KOPT-K1 (cell line): ENCODE data around the gene DMRTB1.

Source experiments
- H3K27ac ChIP-seq: fragments of 200-600 bp; sonication (generic); 2 replicates; pipeline ENCODE4 v1.5.1; 2016; ENCODE audit warnings: antibody characterized with exemption, mild to moderate bottlenecking, low read depth, low read length; ENCODE audit not compliant: poor library complexity, severe bottlenecking
- H3K36me3 ChIP-seq: fragments of 200-600 bp; sonication (generic); 2 replicates; pipeline ENCODE4 v1.5.1; 2017; ENCODE audit warnings: antibody characterized with exemption, mild to moderate bottlenecking, low read length, moderate library complexity; ENCODE audit not compliant: insufficient read depth
- H3K9me3 ChIP-seq: fragments of 200-600 bp; sonication (generic); 2 replicates; pipeline ENCODE4 v1.5.1; 2017; ENCODE audit warnings: antibody characterized with exemption, low read length, mild to moderate bottlenecking; ENCODE audit not compliant: insufficient read depth, poor library complexity, severe bottlenecking

Gene DMRTB1

DNA sequence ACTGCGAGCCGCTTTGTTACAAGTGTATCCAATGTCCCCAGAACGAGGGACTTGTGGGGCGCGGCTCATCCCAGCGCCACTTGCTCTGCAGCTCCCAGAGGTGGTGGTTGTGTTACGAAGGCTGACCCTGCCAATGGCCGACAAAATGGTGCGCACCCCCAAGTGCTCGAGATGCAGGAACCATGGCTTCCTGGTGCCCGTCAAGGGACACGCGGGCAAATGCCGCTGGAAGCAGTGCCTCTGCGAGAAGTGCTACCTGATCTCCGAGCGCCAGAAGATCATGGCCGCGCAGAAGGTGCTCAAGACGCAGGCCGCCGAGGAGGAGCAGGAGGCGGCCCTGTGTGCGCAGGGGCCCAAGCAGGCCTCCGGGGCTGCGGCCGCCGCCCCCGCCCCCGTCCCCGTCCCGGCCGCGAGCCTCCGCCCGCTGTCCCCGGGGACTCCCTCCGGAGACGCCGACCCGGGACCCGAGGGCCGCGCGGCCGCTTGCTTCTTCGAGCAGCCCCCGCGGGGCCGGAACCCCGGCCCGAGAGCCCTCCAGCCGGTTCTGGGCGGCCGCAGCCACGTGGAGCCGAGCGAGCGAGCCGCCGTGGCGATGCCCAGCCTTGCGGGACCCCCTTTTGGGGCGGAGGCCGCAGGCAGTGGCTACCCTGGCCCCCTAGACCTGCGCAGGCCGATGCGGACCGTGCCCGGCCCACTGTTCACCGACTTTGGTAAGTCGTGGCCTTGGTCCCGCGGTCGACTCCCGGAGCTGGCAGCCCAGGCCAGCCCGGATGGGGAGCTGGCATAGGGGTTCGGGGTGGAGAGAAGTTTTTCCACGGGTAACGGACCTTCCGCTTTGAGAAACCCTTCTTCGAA is at the start of gene DMRTB1:
TSS of gene DMRTB1 (plus strand) at position 79 of the 855 bp plus-strand sequence. CDS start at position 134, 55 bp downstream.
- no peaks in the 10 kb centered on the region for H3K9me3 ChIP-seq
- H3K36me3 ChIP-seq, result no peaks in the 10 kb centered on the region
- no peak within 1 kb of the TSS for H3K27ac ChIP-seq

DNA sequence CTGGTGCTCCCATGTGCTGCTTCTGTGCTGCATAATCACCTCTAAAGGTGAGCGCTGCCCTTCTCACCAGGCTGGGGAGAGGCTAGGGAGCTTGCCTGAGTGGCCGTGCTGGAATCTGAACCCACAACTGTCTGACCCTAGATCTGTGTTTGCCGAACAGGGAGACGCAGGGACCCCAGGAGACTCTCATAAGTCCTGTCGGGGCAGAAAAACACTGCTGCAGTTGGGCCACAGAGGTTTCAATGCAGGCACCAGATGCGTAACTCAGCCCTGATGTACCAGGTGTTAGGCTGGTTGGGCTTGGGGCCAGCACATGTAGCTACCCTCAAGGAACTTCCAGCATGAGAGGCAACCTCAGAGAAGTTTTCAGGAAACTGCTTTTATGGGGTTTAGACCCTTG is 49.5 kb upstream of the DMRTB1 start:
- no peaks in the 10 kb centered on the region for H3K9me3 ChIP-seq
- no peaks in the 10 kb centered on the region for H3K36me3 ChIP-seq
- H3K27ac ChIP-seq, result no peak overlapping the region

DNA sequence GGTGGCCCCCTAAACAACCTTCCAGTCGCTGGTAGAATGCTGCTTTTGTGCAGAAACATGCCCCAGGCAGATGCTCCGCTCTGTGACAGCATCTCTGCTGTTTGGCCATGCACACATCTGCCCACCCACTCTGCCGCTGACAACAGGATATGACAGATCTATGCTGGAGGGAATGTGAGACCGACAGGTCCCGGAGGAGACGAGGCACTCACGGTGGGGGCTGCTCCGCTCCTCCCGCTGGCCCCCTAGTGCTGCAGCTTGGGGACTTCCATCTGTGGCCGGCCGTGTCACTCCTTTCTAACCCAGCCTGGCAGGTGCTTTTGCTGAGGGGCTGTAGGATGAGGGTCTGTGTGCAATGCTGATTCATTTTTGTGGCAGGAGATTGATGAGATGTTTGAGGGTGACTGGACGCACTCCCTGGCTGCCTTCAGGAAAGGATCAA is 49.1 kb upstream of the DMRTB1 start:
- H3K9me3 ChIP-seq, result no peaks in the 10 kb centered on the region
- H3K27ac ChIP-seq, result no peak overlapping the region
- no peaks in the 10 kb centered on the region for H3K36me3 ChIP-seq

DNA sequence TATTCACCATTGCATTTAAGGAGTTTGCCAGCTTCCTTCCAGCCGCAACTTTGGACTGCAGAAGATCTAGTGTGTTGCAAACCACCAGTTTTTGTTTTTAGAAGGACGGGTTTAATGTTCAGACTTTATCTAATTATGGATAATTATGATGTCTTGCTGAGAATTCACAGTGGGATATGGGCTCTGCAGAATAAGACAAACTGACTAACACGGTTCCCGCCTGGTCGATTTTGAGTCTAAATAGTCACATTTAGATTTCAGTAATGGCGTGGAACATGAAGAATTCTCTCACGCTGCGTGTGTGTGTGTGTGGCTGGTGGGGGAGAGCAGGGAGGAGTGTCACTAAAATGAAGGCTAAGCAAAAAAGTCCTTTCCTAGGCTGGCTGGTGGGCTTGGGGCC is 48.5 kb upstream of the DMRTB1 start:
- Histone ChIP-seq H3K27ac (no peak overlapping the region), H3K36me3 (no peaks in the 10 kb centered on the region), H3K9me3 (no peaks in the 10 kb centered on the region)

DNA sequence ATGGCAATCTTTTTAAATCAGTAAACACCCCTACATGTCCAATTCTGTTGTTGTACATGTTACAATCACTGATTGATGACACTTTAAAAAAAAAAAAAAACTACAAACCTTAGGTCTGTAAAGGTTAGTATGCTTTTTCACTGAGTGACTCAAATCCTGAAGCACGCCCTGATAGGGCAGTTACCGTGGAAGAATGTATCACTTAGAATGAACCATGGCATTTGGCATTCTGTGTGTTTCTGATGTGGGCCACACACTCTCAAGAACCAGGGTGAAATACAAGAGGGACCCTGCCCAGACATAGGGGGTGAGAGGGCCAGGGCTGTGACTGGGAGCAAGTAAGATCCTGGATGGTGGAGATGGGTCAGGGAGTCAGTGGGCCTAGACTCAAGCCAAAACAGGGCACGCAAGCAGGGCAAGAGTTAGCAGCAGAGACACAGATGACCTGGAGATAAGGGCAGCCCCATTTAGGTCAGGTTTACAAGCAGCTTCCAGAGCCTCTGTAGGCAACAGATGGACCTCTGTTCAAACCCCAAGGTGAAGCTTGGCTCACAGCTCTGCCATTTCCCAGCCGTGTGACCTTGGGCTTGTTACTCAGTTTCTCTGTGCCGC is 47.6 kb upstream of the DMRTB1 start:
- Histone ChIP-seq H3K9me3 (no peaks in the 10 kb centered on the region), H3K36me3 (no peaks in the 10 kb centered on the region), H3K27ac (no peak overlapping the region)

DNA sequence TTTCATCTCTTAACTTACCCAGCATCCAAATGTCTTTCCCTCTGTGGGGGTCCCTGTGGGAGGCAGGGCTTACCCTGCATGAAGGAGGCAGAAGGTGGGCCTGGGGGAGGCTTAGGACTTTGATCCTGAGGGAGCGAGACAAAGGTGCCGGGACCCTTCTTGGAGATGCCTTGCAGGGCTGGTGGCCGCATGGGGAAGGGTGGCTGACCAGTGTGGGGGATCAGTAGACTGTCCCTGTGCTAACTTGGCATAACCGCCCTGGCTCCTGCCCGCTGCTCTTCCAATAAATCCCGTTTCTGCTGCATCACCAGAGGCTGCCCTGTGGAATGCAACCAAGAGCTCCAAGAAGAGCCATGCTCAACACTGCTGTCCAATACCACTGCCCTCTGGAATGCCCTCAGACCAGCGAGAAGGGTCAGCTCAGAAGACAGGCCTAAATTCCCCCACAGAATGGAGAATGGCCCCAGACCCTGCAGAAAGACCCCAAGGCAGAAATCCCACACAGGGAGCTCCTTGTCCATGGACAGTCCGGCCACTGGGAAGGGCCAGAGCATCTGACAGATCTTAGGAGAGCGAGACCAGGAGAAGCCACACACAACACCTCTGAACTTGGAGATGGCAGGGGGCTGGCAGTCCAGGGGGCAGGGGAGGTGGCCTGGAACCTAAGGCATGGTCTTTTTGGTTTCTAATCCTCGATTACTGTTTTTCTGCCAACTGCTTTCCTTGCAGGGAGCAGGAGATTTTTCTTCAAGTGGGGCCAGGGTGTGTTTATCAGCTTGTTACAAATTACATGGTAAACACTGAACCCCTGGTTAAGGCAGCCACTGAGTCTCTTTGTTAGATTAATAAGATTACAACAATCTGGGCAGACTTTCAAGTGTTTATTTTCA is 46.7 kb upstream of the DMRTB1 start:
- H3K36me3 ChIP-seq, result no peaks in the 10 kb centered on the region
- no peak overlapping the region for H3K27ac ChIP-seq
- H3K9me3 ChIP-seq, result no peaks in the 10 kb centered on the region

DNA sequence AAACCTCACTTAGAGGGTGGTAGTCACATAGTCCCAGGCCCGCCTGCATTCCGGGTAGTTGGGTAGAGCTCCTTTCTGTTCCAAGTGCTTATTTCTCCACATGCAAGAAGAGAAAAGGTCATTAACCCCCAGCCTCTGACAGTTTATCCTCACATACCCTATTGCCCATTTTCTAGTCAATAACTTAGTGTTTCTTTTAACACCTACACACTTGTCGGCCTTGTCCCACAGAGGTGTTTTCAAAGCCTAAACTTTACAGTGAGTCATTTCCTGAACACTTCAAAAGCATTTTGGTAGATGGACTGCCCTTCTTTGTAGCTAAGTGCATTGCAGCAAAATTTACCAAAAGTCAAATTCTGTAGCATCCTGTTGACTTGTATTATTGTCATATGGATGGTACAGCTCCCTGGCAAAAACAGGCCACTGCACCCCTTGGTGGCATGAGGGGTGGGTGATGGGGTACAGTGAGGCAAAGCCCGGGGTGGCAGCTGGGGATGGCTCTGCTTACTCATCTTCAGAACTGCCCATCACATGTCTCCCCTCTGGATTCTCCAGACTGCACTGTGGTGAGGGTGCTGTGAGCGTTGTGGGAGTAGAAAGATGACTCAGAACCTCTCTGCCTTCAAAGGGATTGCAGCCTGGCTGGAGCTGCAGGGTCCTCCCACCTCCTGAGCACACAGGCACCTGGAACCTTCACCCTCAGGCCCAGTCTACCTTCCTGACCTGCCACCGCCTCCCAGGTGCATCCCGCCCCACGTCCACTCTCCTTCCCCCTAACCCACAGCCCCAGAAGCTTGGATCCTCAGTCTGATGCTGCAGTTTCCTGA is 45.8 kb upstream of the DMRTB1 start:
- H3K27ac ChIP-seq, result no peak overlapping the region

DNA sequence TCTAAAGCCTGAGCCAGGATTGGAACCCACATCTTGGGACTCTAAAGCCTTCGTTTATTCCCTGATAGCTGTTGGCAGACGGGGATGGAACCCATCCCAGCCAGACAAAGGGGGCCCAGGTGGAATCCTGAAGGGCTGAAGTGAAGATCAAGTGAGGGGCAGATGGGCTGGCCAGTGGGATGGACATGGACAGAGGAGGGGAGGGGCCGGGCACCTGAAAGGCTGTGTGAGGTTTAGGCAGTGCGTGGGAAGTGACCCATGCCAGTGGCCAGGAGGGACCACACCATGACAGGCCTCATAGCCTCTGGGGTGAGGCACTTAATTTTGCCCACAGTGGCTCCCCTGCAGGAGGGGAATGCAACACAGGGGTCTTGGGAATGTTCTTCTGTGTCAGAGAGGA is 44.6 kb upstream of the DMRTB1 start:
- Histone ChIP-seq H3K27ac (no peak overlapping the region), H3K9me3 (no peaks in the 10 kb centered on the region), H3K36me3 (no peaks in the 10 kb centered on the region)

More for the DNA sequence above, 45.8 kb upstream of the DMRTB1 start:
- Histone ChIP-seq H3K9me3 (no peaks in the 10 kb centered on the region), H3K36me3 (no peaks in the 10 kb centered on the region)

DNA sequence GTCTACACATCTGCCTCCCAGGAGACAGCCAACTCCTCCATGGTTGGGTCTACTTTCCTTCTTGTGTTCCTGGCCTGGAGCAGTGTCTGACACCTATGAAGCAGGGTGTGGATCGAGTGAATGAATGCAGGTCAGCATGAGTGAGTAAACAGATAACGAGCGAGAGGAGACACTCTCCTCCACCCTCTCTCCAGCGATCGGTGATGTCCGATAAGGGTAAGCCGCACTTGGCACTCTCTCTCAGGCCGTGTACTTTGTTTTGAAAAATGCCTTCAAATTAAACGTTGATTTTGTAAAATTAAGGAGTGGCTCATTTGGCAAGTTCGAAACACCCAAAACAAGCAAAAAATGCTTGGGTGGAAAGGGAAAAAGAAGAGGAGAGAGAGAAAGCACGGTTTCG is 43.8 kb upstream of the DMRTB1 start:
- Histone ChIP-seq H3K9me3 (no peaks in the 10 kb centered on the region), H3K27ac (no peak overlapping the region), H3K36me3 (no peaks in the 10 kb centered on the region)

DNA sequence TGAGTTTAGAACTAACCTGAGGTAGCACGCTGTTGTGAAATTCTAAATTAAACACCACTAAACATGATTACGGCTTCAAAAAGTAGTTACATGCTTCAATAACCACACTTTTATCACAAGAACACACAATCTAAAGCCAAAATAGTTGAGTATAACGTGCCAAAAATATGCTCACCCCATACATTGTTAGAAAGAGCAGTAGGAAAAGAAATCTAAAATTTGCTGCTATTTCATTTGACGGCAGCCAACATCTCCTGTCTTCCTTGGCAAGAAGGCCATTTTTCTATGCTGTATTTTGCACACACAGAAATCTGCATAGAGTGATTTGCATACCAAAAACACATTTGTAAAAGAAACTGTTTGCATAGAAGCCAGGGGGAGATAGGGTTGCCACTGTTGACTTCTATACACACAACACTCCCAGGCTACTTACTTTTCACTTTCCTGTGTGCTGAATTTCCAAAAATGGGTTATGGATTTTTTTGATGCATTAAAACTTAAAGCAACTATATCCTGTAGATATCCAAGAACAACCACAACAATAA is 42.9 kb upstream of the DMRTB1 start:
- no peak overlapping the region for H3K27ac ChIP-seq
- no peaks in the 10 kb centered on the region for H3K9me3 ChIP-seq
- no peaks in the 10 kb centered on the region for H3K36me3 ChIP-seq

DNA sequence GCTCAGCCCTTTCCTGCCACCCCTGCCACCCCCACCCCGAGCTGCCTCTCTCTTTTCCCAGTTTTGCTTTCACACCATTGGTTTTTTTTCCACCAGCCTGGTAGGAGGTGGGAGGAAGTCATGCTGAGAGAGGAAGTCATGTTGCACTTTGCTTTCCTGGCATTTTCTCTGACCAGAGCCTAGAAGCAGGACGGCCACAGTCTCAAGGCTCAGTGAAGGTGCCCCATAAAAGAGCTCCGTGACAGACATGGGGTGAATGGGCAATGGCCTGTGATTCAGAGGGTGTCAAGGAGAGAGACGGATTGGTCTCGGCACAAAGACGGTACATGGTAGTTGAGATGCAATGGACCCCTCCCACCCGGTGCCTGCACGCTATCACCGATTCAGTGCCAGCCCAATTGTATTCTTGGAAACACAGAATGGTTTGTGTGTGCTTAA is 42.1 kb upstream of the DMRTB1 start:
- Histone ChIP-seq H3K36me3 (no peaks in the 10 kb centered on the region), H3K9me3 (no peaks in the 10 kb centered on the region), H3K27ac (no peak overlapping the region)

DNA sequence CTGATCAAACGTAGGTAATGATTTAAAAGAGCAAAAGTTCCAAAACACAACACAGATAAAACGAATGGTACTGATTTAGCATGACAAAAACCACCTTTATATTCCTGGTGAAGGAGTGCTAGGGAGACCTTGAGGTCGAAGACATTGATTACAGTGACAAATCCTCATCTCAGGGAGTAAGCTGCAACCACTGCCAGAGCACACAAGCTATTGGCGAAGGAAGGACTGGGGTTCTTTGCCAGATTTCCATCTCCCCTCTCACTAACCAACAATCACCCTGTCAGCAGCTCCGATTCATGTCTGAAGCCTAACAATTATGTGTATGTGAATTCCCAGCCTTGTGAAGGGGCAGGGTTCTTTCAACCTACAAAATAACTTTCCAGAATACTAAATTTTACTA is 40.2 kb upstream of the DMRTB1 start:
- H3K36me3 ChIP-seq, result no peaks in the 10 kb centered on the region
- no peak overlapping the region for H3K27ac ChIP-seq

DNA sequence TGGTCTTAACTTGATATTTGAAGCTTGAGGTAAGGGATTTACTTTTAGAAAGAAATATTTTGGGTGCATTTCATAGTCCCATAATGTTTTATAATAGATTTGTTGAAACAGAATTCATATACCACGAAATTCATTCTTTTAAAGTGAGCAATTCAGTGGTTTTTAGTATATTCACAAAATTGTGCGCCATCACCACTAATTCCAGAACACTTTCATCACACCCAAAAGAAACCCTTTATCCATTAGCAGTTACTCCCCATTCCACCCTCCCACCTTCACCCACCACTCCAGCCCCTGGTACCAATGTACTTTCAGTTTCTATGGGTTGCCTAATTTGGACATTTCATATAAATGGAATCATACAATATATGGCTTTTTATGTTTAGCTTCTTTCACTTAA is 38.9 kb upstream of the DMRTB1 start:
- Histone ChIP-seq H3K9me3 (no peaks in the 10 kb centered on the region), H3K36me3 (no peaks in the 10 kb centered on the region), H3K27ac (no peak overlapping the region)

More for the DNA sequence above, 40.2 kb upstream of the DMRTB1 start:
- no peaks in the 10 kb centered on the region for H3K9me3 ChIP-seq

DNA sequence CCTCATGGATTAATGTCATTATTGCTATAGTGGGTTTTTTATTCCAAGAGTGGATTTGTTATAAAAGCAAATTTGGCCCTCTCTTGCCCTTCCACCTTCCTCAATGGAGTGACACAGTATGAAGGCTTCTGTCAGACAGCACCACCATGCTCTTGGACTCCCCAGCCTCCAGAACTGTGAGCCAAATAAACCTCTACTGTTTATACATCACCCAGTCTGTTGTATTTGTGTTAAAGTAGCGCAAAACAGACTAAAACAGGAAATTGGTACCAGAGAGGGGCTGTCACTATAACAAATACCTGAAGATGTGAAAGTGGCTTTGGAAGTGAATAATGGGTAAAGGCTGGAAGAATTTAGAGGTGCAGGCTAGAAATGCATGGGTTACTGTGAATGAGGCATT is 38.0 kb upstream of the DMRTB1 start:
- H3K36me3 ChIP-seq, result no peaks in the 10 kb centered on the region
- H3K27ac ChIP-seq, result no peak overlapping the region
- no peaks in the 10 kb centered on the region for H3K9me3 ChIP-seq
